OCI-LY7 (cell line): Measurements from ENCODE around the gene TBL1XR1. TPM values are rescaled to one million over a fixed set of nuclear protein-coding genes. Genes with fewer than 3 reads are reported as not detected.

Experiments
- BruUV-seq: library from RNA; stranded (reverse); fragments of 400-500 nt; replicated peaks from 2 replicates; lab custom pipeline; 2021; lab: Mats Ljungman, UMichigan
- CTCF ChIA-PET: fragments of 300-600 bp; sonication (Branson Sonifier 250); formaldehyde crosslinking; loops from one replicate; lab custom pipeline; 2022; ENCODE audit warnings: antibody characterized with exemption; ENCODE audit not compliant: unreplicated experiment; lab: Charles Lee
- POLR2A ChIA-PET: fragments of 300-600 bp; sonication (Branson Sonifier 250); formaldehyde crosslinking; loops from one replicate; lab custom pipeline; 2022; ENCODE audit warnings: antibody characterized with exemption; lab: Charles Lee
- DNase-seq: peaks from one replicate; pipeline ENCODE4 v3.0.0-alpha.2; 2015; ENCODE audit warnings: low spot score
- H2AFZ ChIP-seq: fragments of 200-600 bp; sonication (generic), shearing (Covaris generic); 2 replicates; pipeline ENCODE4 v1.6.1; 2014; ENCODE audit warnings: mild to moderate bottlenecking, antibody characterized with exemption, low read length, moderate library complexity
- H3K27ac ChIP-seq: fragments of 200-600 bp; sonication (generic); 2 replicates; pipeline ENCODE4 v1.5.1; 2014; ENCODE audit warnings: mixed run types, low read depth, mild to moderate bottlenecking, moderate library complexity, low read length, inconsistent platforms; ENCODE audit not compliant: poor library complexity, severe bottlenecking
- H3K36me3 ChIP-seq: fragments of 200-600 bp; sonication (generic); 2 replicates; pipeline ENCODE4 v1.6.1; 2014; ENCODE audit warnings: mild to moderate bottlenecking, antibody characterized with exemption, low read length, moderate library complexity, mixed read lengths; ENCODE audit not compliant: insufficient read depth
- H3K4me1 ChIP-seq: fragments of 200-600 bp; sonication (generic); 2 replicates; pipeline ENCODE4 v1.5.1; 2014; ENCODE audit warnings: mild to moderate bottlenecking, low read length; ENCODE audit not compliant: insufficient read depth, poor library complexity, severe bottlenecking
- H3K4me2 ChIP-seq: fragments of 200-600 bp; sonication (generic); 2 replicates; pipeline ENCODE4 v1.6.1; 2014; ENCODE audit warnings: mild to moderate bottlenecking, low read length
- H3K4me3 ChIP-seq: fragments of 200-600 bp; sonication (generic); 2 replicates; pipeline ENCODE4 v1.5.1; 2014; ENCODE audit warnings: mild to moderate bottlenecking, low read depth, low read length; ENCODE audit not compliant: poor library complexity, severe bottlenecking
- H3K79me2 ChIP-seq: fragments of 200-600 bp; sonication (generic); 2 replicates; pipeline ENCODE4 v1.6.1; 2016; ENCODE audit warnings: low read depth, mild to moderate bottlenecking, low read length, moderate library complexity, mixed read lengths; ENCODE audit not compliant: insufficient read depth
- H3K9me2 ChIP-seq: fragments of 200-600 bp; sonication (generic); 2 replicates; pipeline ENCODE4 v1.6.1; 2016; ENCODE audit warnings: mild to moderate bottlenecking, low read length, mixed read lengths; ENCODE audit not compliant: insufficient read depth
- H3K9me3 ChIP-seq: fragments of 200-600 bp; sonication (generic); 2 replicates; pipeline ENCODE4 v1.6.1; 2014; ENCODE audit warnings: mild to moderate bottlenecking, mixed run types, low read length, mixed read lengths
- H4K20me1 ChIP-seq: fragments of 200-600 bp; sonication (generic); 2 replicates; pipeline ENCODE4 v1.6.1; 2014; ENCODE audit warnings: mild to moderate bottlenecking, antibody characterized with exemption, low read length, moderate library complexity, mixed read lengths; ENCODE audit not compliant: insufficient read depth
- CTCF ChIP-seq: fragments of 200-600 bp; sonication (generic); conservative IDR thresholded peaks from 2 replicates; pipeline ENCODE4 v1.5.1; 2014; ENCODE audit warnings: mild to moderate bottlenecking, antibody characterized with exemption, low read length, moderate library complexity, mixed read lengths
- EZH2phosphoT487 ChIP-seq: fragments of 200-600 bp; sonication (generic); IDR thresholded peaks from 2 replicates; pipeline ENCODE4 v1.6.1; 2018; ENCODE audit warnings: low read depth, borderline replicate concordance, mild to moderate bottlenecking, mixed run types, antibody characterized with exemption, low read length, moderate library complexity, mixed read lengths
- intact Hi-C: fragments of 100-400 bp; cut with micrococcal nuclease; formaldehyde crosslinking; loops from one replicate; pipeline ENCODE4 v1.10.0; 2022; ENCODE audit not compliant: unreplicated experiment
- total RNA-seq, 2 experiments: library from RNA; depleted of rRNA in 1 of 2; stranded (reverse); fragments of >200 nt in 1 of 2; shearing (Covaris generic) in 1 of 2; gene quantifications; 2 replicates each; pipeline ENCODE4 v1.2.3, GENCODE V29; 2014 to 2022

Gene TBL1XR1
- total RNA-seq, 2 experiments from 2014 or later, result 103 to 158 TPM

DNA sequence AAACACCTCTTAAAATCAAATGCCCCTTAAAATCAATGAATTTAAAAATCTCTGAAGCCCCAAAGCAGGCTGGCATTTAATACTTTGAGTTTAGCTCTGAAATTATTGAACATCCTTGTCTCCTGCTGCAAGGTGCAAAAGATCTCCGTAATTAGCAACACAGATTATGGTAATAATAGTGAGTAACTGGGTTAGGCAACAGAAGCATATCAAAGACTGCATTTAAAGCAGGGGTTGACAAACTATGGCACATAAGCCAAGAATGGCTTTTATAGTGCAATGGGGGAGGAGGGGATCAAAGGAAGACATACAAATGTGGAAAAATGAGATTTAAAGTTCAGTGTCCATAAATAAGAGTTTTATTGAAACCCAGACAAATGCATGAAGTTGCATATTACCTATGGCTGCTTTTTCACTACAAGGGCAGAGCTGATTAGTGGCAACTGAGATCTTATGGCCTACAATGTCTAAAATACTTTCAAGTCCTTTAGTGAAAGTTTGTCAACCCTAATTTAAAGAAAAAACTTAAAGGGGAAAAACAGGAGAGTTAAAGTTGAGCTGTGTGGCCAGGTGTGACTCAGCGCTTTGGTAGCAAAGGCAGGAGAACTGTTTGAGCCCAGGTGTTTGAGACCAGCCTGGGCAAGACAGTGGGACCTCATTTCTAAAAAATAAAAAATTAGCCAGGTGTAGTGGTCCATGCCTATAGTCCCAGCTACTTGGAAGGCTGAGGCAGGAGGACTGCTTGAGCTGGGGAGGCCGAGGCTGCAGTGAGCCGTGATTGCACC is 157.6 kb downstream of the TBL1XR1 start:
- BruUV-seq, result no TSS peak

DNA sequence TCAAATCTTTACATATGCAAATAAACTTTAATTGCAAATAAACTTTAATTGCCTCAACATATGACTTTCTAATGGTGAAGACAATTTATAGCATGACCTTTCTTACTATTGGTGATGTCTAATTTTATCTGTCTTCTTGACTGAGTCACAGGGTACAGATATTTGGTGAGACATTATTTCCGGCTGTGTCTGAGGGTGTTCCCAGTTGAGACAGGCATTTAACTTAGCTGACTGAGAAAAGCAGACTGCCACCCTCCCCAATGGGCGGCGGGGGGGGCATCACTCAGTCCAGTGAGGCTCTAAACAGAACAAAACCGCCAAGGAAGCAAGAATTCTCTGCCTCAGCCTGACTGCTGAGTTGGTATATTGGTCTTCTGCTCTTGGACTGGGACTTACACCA is 160.0 kb downstream of the TBL1XR1 start:
- peak overlapping the region; percentile 57 for H3K4me2 ChIP-seq
- BruUV-seq, result no TSS peak
- POLR2A ChIA-PET, result interaction anchor here (1.4 kb wide), 1 partner anchor 10 kb away, joined by 9 read pairs; no protein-coding TSS in a partner anchor

More for the DNA sequence above, 157.6 kb downstream of the TBL1XR1 start:
- peak overlapping the region; percentile 27 for H3K4me2 ChIP-seq
- H3K36me3 ChIP-seq, result peaks cover 96% of the 10 kb centered on the region
- DNase-seq, result no peak
- peak overlapping the region; percentile 53 for H3K27ac ChIP-seq
- intact Hi-C loops, result loop anchor here (10.0 kb wide), 1 partner anchor 735 kb away; no protein-coding TSS in a partner anchor
- peaks cover 72% of the 10 kb centered on the region for H3K4me1 ChIP-seq
- H2AFZ ChIP-seq, result no peak overlapping the region
- H3K9me2 ChIP-seq, result no peaks in the 10 kb centered on the region
- ChIA-PET POLR2A (interaction anchor here (0.9 kb wide), 1 partner anchor 149 kb away, joined by 4 read pairs; no protein-coding TSS in a partner anchor), CTCF (no interaction called here)
- H3K9me3 ChIP-seq, result peaks cover 18% of the 10 kb centered on the region; the same call in 1 of the 2 replicates
- TF ChIP-seq EZH2phosphoT487 (no peak), CTCF (no peak)
- no peak overlapping the region for H3K4me3 ChIP-seq
- no peaks in the 10 kb centered on the region for H4K20me1 ChIP-seq
- H3K79me2 ChIP-seq, result peaks cover 19% of the 10 kb centered on the region; the same call in 1 of the 2 replicates

More for the DNA sequence above, 160.0 kb downstream of the TBL1XR1 start:
- Histone ChIP-seq H3K4me3 (peak overlapping the region; percentile 47), H3K4me1 (peaks cover 75% of the 10 kb centered on the region), H2AFZ (no peak overlapping the region), H3K27ac (peak overlapping the region; percentile 83), H3K79me2 (peaks cover 19% of the 10 kb centered on the region; the same call in 1 of the 2 replicates), H3K36me3 (peaks cover 95% of the 10 kb centered on the region), H4K20me1 (no peaks in the 10 kb centered on the region), H3K9me3 (peaks cover 7% of the 10 kb centered on the region; the same call in 1 of the 2 replicates), H3K9me2 (no peaks in the 10 kb centered on the region)
- DNase-seq, result no peak
- intact Hi-C loops, result no loop called here
- TF ChIP-seq EZH2phosphoT487 (no peak), CTCF (no peak)
- CTCF ChIA-PET, result no interaction called here
